HEK293 (cell line): ENCODE measurements around the gene MRPL4.

Experiments
- CTCF ChIA-PET: fragments of 350-600 bp; formaldehyde crosslinking; extraction: SDS; loops from one replicate; lab custom pipeline; 2021; ENCODE audit warnings: antibody characterized with exemption; lab: Yijun Ruan, JAX
- POLR2A ChIA-PET: fragments of 300-600 bp; formaldehyde crosslinking; extraction: SDS; loops from one replicate; lab custom pipeline; 2020; ENCODE audit warnings: antibody characterized with exemption, inconsistent platforms; lab: Yijun Ruan, JAX
- H3K27ac ChIP-seq: fragments of 200-500 bp; sonication (Bioruptor generic); 2 replicates; pipeline ENCODE4 v1.5.1; 2014; ENCODE audit warnings: low read depth, low read length, control low read depth, inconsistent platforms; ENCODE audit errors: extremely low read depth
- H3K36me3 ChIP-seq, 2 experiments: fragments of 200-500 bp in 1 of 2; sonication (Bioruptor generic) in 1 of 2; 1 replicate in 1 of 2; 2 replicates in 1 of 2; pipeline ENCODE4 v1.5.1; 2014 to 2017; ENCODE audit warnings: inconsistent platforms in 2 of 2, low read length in 2 of 2; ENCODE audit not compliant: control insufficient read depth in 2 of 2, insufficient read depth in 1 of 2
- H3K4me1 ChIP-seq: fragments of 200-500 bp; sonication (Bioruptor generic); 2 replicates; pipeline ENCODE4 v1.5.1; 2014; ENCODE audit warnings: mild to moderate bottlenecking, low read length, inconsistent platforms; ENCODE audit not compliant: control insufficient read depth, insufficient read depth
- H3K4me3 ChIP-seq: 2 replicates; pipeline ENCODE4 v1.5.1; 2011; ENCODE audit warnings: low read depth, mild to moderate bottlenecking, control low read depth, low read length, moderate library complexity
- H3K9me3 ChIP-seq: fragments of 200-500 bp; sonication (Bioruptor generic); 2 replicates; pipeline ENCODE4 v1.5.1; 2014; ENCODE audit warnings: low read depth, low read length, inconsistent platforms; ENCODE audit not compliant: control insufficient read depth, insufficient read depth
- GLIS1 ChIP-seq: fragments of 450-650 bp; formaldehyde crosslinking; IDR thresholded peaks from 2 replicates; pipeline ENCODE4 v1.5.1; 2016; ENCODE audit warnings: missing biosample characterization, missing genetic modification characterization
- GLIS2 ChIP-seq: fragments of 450-650 bp; formaldehyde crosslinking; IDR thresholded peaks from 2 replicates; pipeline ENCODE4 v1.5.1; 2016; ENCODE audit warnings: missing biosample characterization, missing genetic modification characterization
- KLF1 ChIP-seq: fragments of 450-650 bp; formaldehyde crosslinking; IDR thresholded peaks from 2 replicates; pipeline ENCODE4 v1.5.1; 2016; ENCODE audit warnings: missing biosample characterization, missing genetic modification characterization
- OSR2 ChIP-seq: fragments of 450-650 bp; formaldehyde crosslinking; IDR thresholded peaks from 2 replicates; pipeline ENCODE4 v1.5.1; 2016; ENCODE audit warnings: missing biosample characterization, missing genetic modification characterization
- PRDM2 ChIP-seq: fragments of 450-650 bp; formaldehyde crosslinking; IDR thresholded peaks from 2 replicates; pipeline ENCODE4 v1.5.1; 2016; ENCODE audit warnings: missing biosample characterization, missing genetic modification characterization, borderline replicate concordance
- SP2 ChIP-seq: fragments of 450-650 bp; formaldehyde crosslinking; IDR thresholded peaks from 2 replicates; pipeline ENCODE4 v1.5.1; 2016; ENCODE audit warnings: missing biosample characterization, missing genetic modification characterization
- SP7 ChIP-seq: fragments of 450-650 bp; formaldehyde crosslinking; IDR thresholded peaks from 2 replicates; pipeline ENCODE4 v1.5.1; 2016; ENCODE audit warnings: missing biosample characterization, missing genetic modification characterization
- ZBTB8A ChIP-seq: fragments of 450-650 bp; formaldehyde crosslinking; IDR thresholded peaks from 2 replicates; pipeline ENCODE4 v1.5.1; 2016; ENCODE audit warnings: missing biosample characterization, missing genetic modification characterization
- ZFHX2 ChIP-seq: fragments of 450-650 bp; formaldehyde crosslinking; conservative IDR thresholded peaks from 2 replicates; pipeline ENCODE4 v1.5.1; 2016; ENCODE audit warnings: missing biosample characterization, missing genetic modification characterization
- ZNF10 ChIP-seq: fragments of 450-650 bp; formaldehyde crosslinking; IDR thresholded peaks from 2 replicates; pipeline ENCODE4 v1.5.1; 2017; ENCODE audit warnings: missing biosample characterization, missing genetic modification characterization
- ZNF140 ChIP-seq: fragments of 450-650 bp; formaldehyde crosslinking; IDR thresholded peaks from 2 replicates; pipeline ENCODE4 v1.5.1; 2016; ENCODE audit warnings: missing biosample characterization, missing genetic modification characterization
- ZNF146 ChIP-seq: fragments of 450-650 bp; formaldehyde crosslinking; IDR thresholded peaks from 2 replicates; pipeline ENCODE4 v1.5.1; 2016; ENCODE audit warnings: missing biosample characterization, missing genetic modification characterization
- ZNF174 ChIP-seq: fragments of 450-650 bp; formaldehyde crosslinking; IDR thresholded peaks from 2 replicates; pipeline ENCODE4 v1.5.0; 2017; ENCODE audit warnings: missing biosample characterization, mild to moderate bottlenecking, missing genetic modification characterization
- ZNF398 ChIP-seq: fragments of 450-650 bp; formaldehyde crosslinking; IDR thresholded peaks from 2 replicates; pipeline ENCODE4 v1.5.1; 2017; ENCODE audit warnings: missing biosample characterization, missing genetic modification characterization
- ZNF549 ChIP-seq: fragments of 450-650 bp; IDR thresholded peaks from 2 replicates; pipeline ENCODE4 v1.5.1; 2018; ENCODE audit warnings: missing biosample characterization, missing genetic modification characterization, mild to moderate bottlenecking, inconsistent platforms, moderate library complexity
- ZNF629 ChIP-seq: fragments of 450-650 bp; formaldehyde crosslinking; IDR thresholded peaks from 2 replicates; pipeline ENCODE4 v1.5.1; 2017; ENCODE audit warnings: missing biosample characterization, missing genetic modification characterization
- ZNF639 ChIP-seq: fragments of 450-650 bp; formaldehyde crosslinking; IDR thresholded peaks from 2 replicates; pipeline ENCODE4 v1.5.1; 2016; ENCODE audit warnings: missing biosample characterization, missing genetic modification characterization
- ZNF830 ChIP-seq: fragments of 450-650 bp; IDR thresholded peaks from 2 replicates; pipeline ENCODE4 v1.5.0; 2018; ENCODE audit warnings: missing biosample characterization, missing genetic modification characterization, low read depth, mild to moderate bottlenecking, moderate library complexity
- ZXDB ChIP-seq: fragments of 450-650 bp; formaldehyde crosslinking; IDR thresholded peaks from 2 replicates; pipeline ENCODE4 v1.5.1; 2016; ENCODE audit warnings: missing biosample characterization, missing genetic modification characterization
- TF ChIP-seq, protein P1 (sequence below): fragments of 450-650 bp; formaldehyde crosslinking; IDR thresholded peaks from 2 replicates; pipeline ENCODE4 v1.5.1; 2017; ENCODE audit warnings: missing biosample characterization, missing genetic modification characterization
- TF ChIP-seq, protein P2 (sequence below): fragments of 450-650 bp; formaldehyde crosslinking; IDR thresholded peaks from 2 replicates; pipeline ENCODE4 v1.5.1; 2016; ENCODE audit warnings: missing biosample characterization, missing genetic modification characterization

MRPL4 gene

DNA sequence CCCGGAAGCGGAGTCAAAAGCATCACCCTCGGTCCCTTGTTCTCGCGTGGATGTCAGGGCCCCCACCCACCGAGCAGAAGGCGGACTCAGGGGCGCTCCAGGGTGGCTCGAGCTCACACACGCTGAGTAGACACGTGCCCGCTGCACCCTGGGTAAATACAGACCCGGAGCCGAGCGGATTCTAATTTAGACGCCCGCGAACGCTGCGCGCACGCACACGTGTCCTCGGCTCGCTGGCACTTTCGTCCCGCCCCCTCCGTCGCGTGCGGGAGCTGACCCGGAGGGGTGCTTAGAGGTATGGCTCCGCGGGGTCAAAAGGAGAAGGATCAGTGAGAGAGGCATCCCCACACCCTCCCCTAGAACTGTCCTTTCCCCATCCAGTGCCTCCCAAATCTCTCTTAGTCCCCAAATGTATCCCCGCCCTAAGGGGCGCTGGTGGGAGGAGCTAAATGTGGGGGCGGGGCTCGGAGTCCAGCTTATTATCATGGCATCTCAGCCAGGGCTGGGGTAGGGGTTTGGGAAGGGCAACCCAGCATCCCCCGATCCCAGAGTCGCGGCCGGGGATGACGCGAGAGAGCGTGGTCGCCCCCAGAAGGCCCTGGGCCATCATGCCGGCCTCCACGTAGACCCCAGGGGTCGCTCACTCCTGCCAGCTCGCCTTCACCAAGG is 37.3 kb downstream of the MRPL4 start (continued):
- no peak for TF ChIP-seq PRDM2 (tag by site-specific recombination)
- TF ChIP-seq, protein P1, sequence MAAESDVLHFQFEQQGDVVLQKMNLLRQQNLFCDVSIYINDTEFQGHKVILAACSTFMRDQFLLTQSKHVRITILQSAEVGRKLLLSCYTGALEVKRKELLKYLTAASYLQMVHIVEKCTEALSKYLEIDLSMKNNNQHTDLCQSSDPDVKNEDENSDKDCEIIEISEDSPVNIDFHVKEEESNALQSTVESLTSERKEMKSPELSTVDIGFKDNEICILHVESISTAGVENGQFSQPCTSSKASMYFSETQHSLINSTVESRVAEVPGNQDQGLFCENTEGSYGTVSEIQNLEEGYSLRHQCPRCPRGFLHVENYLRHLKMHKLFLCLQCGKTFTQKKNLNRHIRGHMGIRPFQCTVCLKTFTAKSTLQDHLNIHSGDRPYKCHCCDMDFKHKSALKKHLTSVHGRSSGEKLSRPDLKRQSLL, result no peak; the same call in 1 of the 2 replicates

DNA sequence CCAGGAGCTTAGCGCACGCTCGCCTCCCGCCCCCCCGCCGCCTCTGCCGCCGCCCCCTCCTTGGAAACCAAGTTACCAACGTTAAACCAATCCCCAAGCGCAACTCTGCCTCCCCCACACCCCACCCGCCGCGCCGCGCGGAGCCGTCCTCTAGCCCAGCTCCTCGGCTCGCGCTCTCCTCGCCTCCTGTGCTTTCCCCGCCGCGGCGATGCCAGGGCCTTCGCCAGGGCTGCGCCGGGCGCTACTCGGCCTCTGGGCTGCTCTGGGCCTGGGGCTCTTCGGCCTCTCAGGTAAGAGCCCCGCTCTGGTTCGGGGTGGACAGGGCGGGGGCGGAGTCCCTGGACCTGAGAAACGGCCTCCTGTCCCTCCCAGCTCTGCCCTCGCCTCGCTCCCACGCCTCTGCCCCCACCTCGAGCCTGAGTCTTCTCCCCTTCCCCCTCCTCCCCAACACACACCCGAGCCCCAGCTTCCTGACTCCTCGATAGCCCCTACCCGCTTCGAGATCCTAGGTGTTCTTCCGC is 37.9 kb downstream of the MRPL4 start, which contains the start of gene ICAM5:
Gene ICAM5, plus strand, starts transcription at position 117 of the 521 bp plus-strand sequence. Its CDS starts 92 bp downstream, at position 209.
- H3K9me3 ChIP-seq, result no peaks in the 10 kb centered on the region
- H3K27ac ChIP-seq, result no peak within 1 kb of the TSS; the same call in 1 of the 2 replicates
- POLR2A ChIA-PET, result interaction anchor here (0.7 to 1.7 kb wide), 15 partner anchors 11 to 128 kb away, joined by 3 to 21 read pairs (median 4); partner anchors contain the start of genes ICAM1, RAVER1 and TYK2
- TF ChIP-seq KLF1 (tag by site-specific recombination) (0 out of 2 replicates have a peak, but pooled peaks have one; percentile 7), ZNF140 (tag by site-specific recombination) (no peak), ZBTB8A (tag by site-specific recombination) (peak; percentile 56; the same call in 1 of the 2 replicates), OSR2 (0 out of 2 replicates have a peak, but pooled peaks have one; percentile 11), GLIS2 (tag by site-specific recombination) (peak; percentile 63; the same call in 1 of the 2 replicates), ZNF830 (tag by site-specific recombination) (no peak), ZNF639 (tag by site-specific recombination) (no peak), ZNF398 (tag by site-specific recombination) (peak; percentile 96), SP7 (tag by site-specific recombination) (no peak; the same call in 1 of the 2 replicates), ZFHX2 (tag by site-specific recombination) (peak; percentile 91), ZXDB (tag by site-specific recombination) (0 out of 2 replicates have a peak, but pooled peaks have one; percentile 11), GLIS1 (tag by site-specific recombination) (peak; percentile 50), ZNF549 (no peak), ZNF174 (tag by site-specific recombination) (no peak), ZNF146 (tag by site-specific recombination) (no peak), ZNF629 (no peak), SP2 (tag by site-specific recombination) (peak; percentile 26; the same call in 1 of the 2 replicates), ZNF10 (tag by site-specific recombination) (no peak)
- TF ChIP-seq, protein P2, sequence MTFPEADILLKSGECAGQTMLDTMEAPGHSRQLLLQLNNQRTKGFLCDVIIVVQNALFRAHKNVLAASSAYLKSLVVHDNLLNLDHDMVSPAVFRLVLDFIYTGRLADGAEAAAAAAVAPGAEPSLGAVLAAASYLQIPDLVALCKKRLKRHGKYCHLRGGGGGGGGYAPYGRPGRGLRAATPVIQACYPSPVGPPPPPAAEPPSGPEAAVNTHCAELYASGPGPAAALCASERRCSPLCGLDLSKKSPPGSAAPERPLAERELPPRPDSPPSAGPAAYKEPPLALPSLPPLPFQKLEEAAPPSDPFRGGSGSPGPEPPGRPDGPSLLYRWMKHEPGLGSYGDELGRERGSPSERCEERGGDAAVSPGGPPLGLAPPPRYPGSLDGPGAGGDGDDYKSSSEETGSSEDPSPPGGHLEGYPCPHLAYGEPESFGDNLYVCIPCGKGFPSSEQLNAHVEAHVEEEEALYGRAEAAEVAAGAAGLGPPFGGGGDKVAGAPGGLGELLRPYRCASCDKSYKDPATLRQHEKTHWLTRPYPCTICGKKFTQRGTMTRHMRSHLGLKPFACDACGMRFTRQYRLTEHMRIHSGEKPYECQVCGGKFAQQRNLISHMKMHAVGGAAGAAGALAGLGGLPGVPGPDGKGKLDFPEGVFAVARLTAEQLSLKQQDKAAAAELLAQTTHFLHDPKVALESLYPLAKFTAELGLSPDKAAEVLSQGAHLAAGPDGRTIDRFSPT (tag by site-specific recombination), result peak; percentile 76; the same call in 1 of the 2 replicates

More for the DNA sequence above, 37.9 kb downstream of the MRPL4 start, which contains the start of gene ICAM5:
- H3K4me1 ChIP-seq, result peaks cover 4% of the 10 kb centered on the region; the same call in 1 of the 2 replicates
- H3K4me3 ChIP-seq, result peak within 1 kb of the TSS; percentile 41
- CTCF ChIA-PET, result interaction anchor here (0.6 to 3.2 kb wide), 12 partner anchors 9 to 261 kb away, joined by 3 to 13 read pairs (median 4); partner anchors contain the start of gene ICAM1
- peaks cover 0 to 5% of the 10 kb centered on the region in 2 experiments; a peak in 1 of 3 replicates for H3K36me3 ChIP-seq
